ENCODE measurements around the gene GDF11.
A peak's percentile ranks its signal among the peaks of the same experiment; 100 is the strongest.

DNA sequence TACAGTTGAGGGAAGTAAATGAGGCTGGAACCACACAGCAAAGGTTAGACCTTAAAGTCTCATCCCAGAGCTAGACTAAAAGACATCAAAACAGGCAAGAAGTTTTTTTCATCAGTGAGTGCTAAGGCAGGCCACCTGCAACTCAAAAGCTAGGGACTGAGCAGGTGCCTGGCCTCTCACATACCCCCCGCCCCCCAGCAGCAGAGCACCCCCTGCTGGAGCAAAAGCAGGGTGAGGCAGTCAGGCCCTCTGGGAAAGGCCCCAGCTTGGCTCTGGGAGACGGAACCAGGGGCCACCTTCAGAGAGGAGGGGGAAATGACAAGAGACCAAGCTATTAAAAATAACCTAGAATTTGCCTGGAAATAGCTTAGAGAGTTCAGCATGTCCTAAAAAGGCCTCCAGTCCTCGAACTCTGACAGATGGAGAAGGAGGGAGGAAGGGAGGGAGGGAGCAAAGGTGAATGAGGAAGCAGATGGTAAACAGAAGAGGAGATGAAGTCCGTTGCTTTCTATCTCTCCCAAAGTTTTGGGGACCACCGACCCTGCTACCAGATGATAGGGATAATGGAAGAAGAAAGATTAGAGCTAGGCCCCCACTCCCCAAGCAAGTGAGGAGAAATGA lies 37.0 kb upstream of the GDF11 start:
- TF ChIP-seq PHF8 (IDR thresholded peaks at IDR 0.05; ENCODE audit: borderline replicate concordance, low read depth) (no peak), ESRRA (IDR thresholded peaks at IDR 0.05; ENCODE audit: borderline replicate concordance, low read length) (no peak), GATA3 (IDR thresholded peaks at IDR 0.05; ENCODE audit: borderline replicate concordance) (no peak), ZSCAN20 (CRISPR knock-in tag; IDR thresholded peaks at IDR 0.05) (no peak)
- TF ChIP-seq, protein P1, sequence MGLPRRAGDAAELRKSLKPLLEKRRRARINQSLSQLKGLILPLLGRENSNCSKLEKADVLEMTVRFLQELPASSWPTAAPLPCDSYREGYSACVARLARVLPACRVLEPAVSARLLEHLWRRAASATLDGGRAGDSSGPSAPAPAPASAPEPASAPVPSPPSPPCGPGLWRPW (IDR thresholded peaks at IDR 0.05): no peak
- TF ChIP-seq, protein P2, sequence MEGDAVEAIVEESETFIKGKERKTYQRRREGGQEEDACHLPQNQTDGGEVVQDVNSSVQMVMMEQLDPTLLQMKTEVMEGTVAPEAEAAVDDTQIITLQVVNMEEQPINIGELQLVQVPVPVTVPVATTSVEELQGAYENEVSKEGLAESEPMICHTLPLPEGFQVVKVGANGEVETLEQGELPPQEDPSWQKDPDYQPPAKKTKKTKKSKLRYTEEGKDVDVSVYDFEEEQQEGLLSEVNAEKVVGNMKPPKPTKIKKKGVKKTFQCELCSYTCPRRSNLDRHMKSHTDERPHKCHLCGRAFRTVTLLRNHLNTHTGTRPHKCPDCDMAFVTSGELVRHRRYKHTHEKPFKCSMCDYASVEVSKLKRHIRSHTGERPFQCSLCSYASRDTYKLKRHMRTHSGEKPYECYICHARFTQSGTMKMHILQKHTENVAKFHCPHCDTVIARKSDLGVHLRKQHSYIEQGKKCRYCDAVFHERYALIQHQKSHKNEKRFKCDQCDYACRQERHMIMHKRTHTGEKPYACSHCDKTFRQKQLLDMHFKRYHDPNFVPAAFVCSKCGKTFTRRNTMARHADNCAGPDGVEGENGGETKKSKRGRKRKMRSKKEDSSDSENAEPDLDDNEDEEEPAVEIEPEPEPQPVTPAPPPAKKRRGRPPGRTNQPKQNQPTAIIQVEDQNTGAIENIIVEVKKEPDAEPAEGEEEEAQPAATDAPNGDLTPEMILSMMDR (IDR thresholded peaks at IDR 0.05): peak; percentile 32; the same call in 2 of the 3 replicates
